ENCODE results near the gene SCUBE3. TPM values are rescaled to one million over a fixed set of nuclear protein-coding genes. Genes with fewer than 3 reads are reported as not detected.

Gene SCUBE3
- total RNA-seq, 2 donors from 2014 or later: 0.13 to 0.44 TPM

GRCh38 chr6:35291491-35291890 is 77.7 kb downstream of the SCUBE3 start:
- no peak for ATAC-seq
- intact Hi-C loops (cut with DNase I): loop anchor here in 1 of 2 donors (5.0 kb wide), 1 partner anchor 146 kb away; no protein-coding TSS in a partner anchor
- DNase-seq: no peak

GRCh38 chr6:35292494-35292893 is 78.7 kb downstream of the SCUBE3 start:
- intact Hi-C loops (cut with DNase I): loop anchor here in 1 of 2 donors (5.0 kb wide), 1 partner anchor 145 kb away; no protein-coding TSS in a partner anchor
- DNase-seq: no peak
- ATAC-seq: no peak

DNA sequence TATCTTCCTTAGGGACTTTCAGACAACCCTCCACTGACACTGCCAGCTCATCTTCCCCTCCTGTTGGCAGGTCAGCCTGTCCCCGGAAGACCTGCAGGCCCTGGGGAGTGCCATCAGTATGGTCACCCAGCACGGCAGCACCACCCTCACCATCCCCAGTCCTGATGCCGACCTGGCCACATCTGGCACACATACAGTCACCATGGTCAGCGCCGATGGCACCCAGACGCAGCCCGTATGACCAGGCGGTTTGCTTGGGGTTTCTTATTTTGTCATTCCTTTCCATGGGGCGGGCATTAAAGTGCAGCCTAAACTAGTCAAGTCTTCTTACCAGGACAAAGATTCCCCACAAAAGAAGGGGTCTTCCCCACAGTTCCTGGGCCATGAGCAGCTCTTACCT is 79.9 kb downstream of the SCUBE3 start:
- DNase-seq: no peak
- intact Hi-C loops (cut with DNase I): loop anchor here in 1 of 2 donors (5.0 kb wide), 1 partner anchor 144 kb away; no protein-coding TSS in a partner anchor
- no peak for ATAC-seq

GRCh38 chr6:35294308-35294945 is 80.7 kb downstream of the SCUBE3 start:
- ATAC-seq: peak in 1 of 2 donors; percentile 12
- intact Hi-C loops (cut with DNase I): loop anchor here in 1 of 2 donors (5.0 kb wide), 1 partner anchor 143 kb away; no protein-coding TSS in a partner anchor
- no peak for DNase-seq

GRCh38 chr6:35295036-35295435 is 81.3 kb downstream of the SCUBE3 start:
- intact Hi-C loops (cut with DNase I): no loop called here
- DNase-seq (no peak), ATAC-seq (no peak)

- intact Hi-C loops (cut with DNase I): loop anchor here in 1 of 2 donors (2.0 kb wide), 1 partner anchor 29 kb away; no protein-coding TSS in a partner anchor
- ATAC-seq: no peak
- no peak for DNase-seq
Measured at GRCh38 chr6:35295521-35296315, 82.0 kb downstream of the SCUBE3 start.

- no peak for DNase-seq
- no peak for ATAC-seq
- intact Hi-C loops (cut with DNase I): loop anchor here (1.0 to 2.0 kb wide), 2 partner anchors 28 to 30 kb away; no protein-coding TSS in a partner anchor
Measured at GRCh38 chr6:35296931-35297600, 83.3 kb downstream of the SCUBE3 start.

GRCh38 chr6:35297601-35298481 is 84.1 kb downstream of the SCUBE3 start, which contains the start of gene DEF6:
Gene DEF6 (plus strand): TSS chr6:35297818. CDS start chr6:35297857, 39 bp downstream.
- ATAC-seq: peak; percentile 87 to 93
- intact Hi-C loops (cut with DNase I): loop anchor here (1.0 to 2.0 kb wide), 2 partner anchors 27 to 29 kb away; no protein-coding TSS in a partner anchor
- peak; percentile 86 for DNase-seq

- no peak for ATAC-seq
- intact Hi-C loops (cut with DNase I): no loop called here
Measured at GRCh38 chr6:35298625-35299140, 84.9 kb downstream of the SCUBE3 start.

DNA sequence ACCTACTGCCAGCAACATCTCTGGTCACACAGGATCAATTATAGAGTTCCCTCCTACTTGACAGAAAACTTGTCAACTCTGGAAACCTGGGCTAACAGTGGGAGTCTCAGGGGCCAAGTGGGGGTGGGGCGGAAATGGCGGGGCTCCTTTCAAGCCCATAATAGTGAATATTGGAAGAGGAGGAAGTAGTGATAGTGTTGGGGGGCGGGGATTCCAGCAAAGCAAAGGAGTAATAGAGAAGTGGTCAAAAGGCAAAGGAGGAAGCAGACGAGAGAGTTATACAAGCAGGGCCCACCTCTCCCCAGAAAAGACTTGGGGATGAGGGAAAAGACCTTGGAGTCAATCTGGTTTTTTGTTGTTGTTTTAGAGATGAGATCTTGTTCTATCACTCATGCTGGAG is 85.9 kb downstream of the SCUBE3 start:
- intact Hi-C loops (cut with DNase I): no loop called here
- DNase-seq (no peak), ATAC-seq (no peak)

More at GRCh38 chr6:35298625-35299140, 84.9 kb downstream of the SCUBE3 start:
- DNase-seq: no peak

GRCh38 chr6:35300848-35301247 is 87.1 kb downstream of the SCUBE3 start:
- intact Hi-C loops (cut with DNase I): no loop called here
- DNase-seq (no peak), ATAC-seq (no peak)

Other genes starting within 250 kb of the SCUBE3 start
- gene TCP11, start 72.6 kb upstream of the SCUBE3 start, total RNA-seq: not detected
- 10 to 100 TPM; 24.1 to 26.4 TPM for gene ZNF76, start 45.8 kb downstream of the SCUBE3 start, total RNA-seq
- 1 to 10 TPM; 2.5 to 4.7 TPM for gene DEF6, start 83.9 kb downstream of the SCUBE3 start, total RNA-seq
- gene PPARD, start 128.6 kb downstream of the SCUBE3 start, total RNA-seq: 10 to 100 TPM; 14.1 to 21.3 TPM
- gene FANCE, start 238.4 kb downstream of the SCUBE3 start, total RNA-seq: 1 to 10 TPM; 1.8 to 3.7 TPM

Data from left cardiac atrium (tissue), 4 donors.